Jurkat, Clone E6-1 (cell line): Measurements from ENCODE around the gene ZSCAN1.

Experiments
- DNase-seq: peaks from one replicate; pipeline ENCODE4 v3.0.0-alpha.2; 2011; ENCODE audit warnings: low read depth, low spot score
- H3K4me3 ChIP-seq: 2 replicates; pipeline ENCODE4 v1.5.1; 2011; ENCODE audit warnings: mild to moderate bottlenecking, low read length, control low read depth, moderate library complexity

ZSCAN1 gene

GRCh38 chr19:58060231-58060630 lies 26.4 kb downstream of the ZSCAN1 start:
- no peak for DNase-seq
- no peak overlapping the region for H3K4me3 ChIP-seq

GRCh38 chr19:58063712-58064111 lies 29.9 kb downstream of the ZSCAN1 start:
- DNase-seq, result no peak
- no peak overlapping the region for H3K4me3 ChIP-seq

- no peak for DNase-seq
- no peak overlapping the region for H3K4me3 ChIP-seq
Observed at GRCh38 chr19:58067240-58067912, 33.6 kb downstream of the ZSCAN1 start.

- H3K4me3 ChIP-seq, result no peak overlapping the region
- no peak for DNase-seq
Observed at GRCh38 chr19:58079792-58080191, 46.0 kb downstream of the ZSCAN1 start.

GRCh38 chr19:58083021-58083420 lies 49.2 kb downstream of the ZSCAN1 start:
- no peak for DNase-seq

GRCh38 chr19:58084596-58085347 lies 50.9 kb downstream of the ZSCAN1 start:
- H3K4me3 ChIP-seq, result no peak overlapping the region
- no peak for DNase-seq

More at GRCh38 chr19:58083021-58083420, 49.2 kb downstream of the ZSCAN1 start:
- no peak overlapping the region for H3K4me3 ChIP-seq

- DNase-seq, result no peak
Observed at GRCh38 chr19:58085348-58085875, 51.6 kb downstream of the ZSCAN1 start.

GRCh38 chr19:58086825-58087710 lies 53.2 kb downstream of the ZSCAN1 start:
- H3K4me3 ChIP-seq, result no peak overlapping the region
- DNase-seq, result no peak

More at GRCh38 chr19:58085348-58085875, 51.6 kb downstream of the ZSCAN1 start:
- no peak overlapping the region for H3K4me3 ChIP-seq

GRCh38 chr19:58088521-58089052 lies 54.8 kb downstream of the ZSCAN1 start:
- no peak overlapping the region for H3K4me3 ChIP-seq
- DNase-seq, result no peak

- DNase-seq, result no peak
- no peak overlapping the region for H3K4me3 ChIP-seq
Observed at GRCh38 chr19:58089846-58090245, 56.0 kb downstream of the ZSCAN1 start.

GRCh38 chr19:58091251-58091995 lies 57.6 kb downstream of the ZSCAN1 start:
- H3K4me3 ChIP-seq, result no peak overlapping the region
- DNase-seq, result no peak

- no peak for DNase-seq
- no peak overlapping the region for H3K4me3 ChIP-seq
Observed at GRCh38 chr19:58093071-58093470, 59.2 kb downstream of the ZSCAN1 start.

- DNase-seq, result no peak
- H3K4me3 ChIP-seq, result no peak overlapping the region
Observed at GRCh38 chr19:58095328-58095727, 61.5 kb downstream of the ZSCAN1 start.

GRCh38 chr19:58096884-58097283 lies 63.1 kb downstream of the ZSCAN1 start:
- no peak overlapping the region for H3K4me3 ChIP-seq
- DNase-seq, result no peak

- DNase-seq, result no peak
- peak overlapping the region; percentile 77 for H3K4me3 ChIP-seq
Observed at GRCh38 chr19:58097349-58097748, 63.5 kb downstream of the ZSCAN1 start.

GRCh38 chr19:58097781-58098681 lies 64.2 kb downstream of the ZSCAN1 start, which contains the start of gene ZSCAN18:
Gene ZSCAN18 (minus strand): TSS chr19:58098231. CDS start chr19:58090267, 7,964 bp downstream.
- peak; percentile 91 for DNase-seq
- peak within 1 kb of the TSS; percentile 77 for H3K4me3 ChIP-seq

- H3K4me3 ChIP-seq, result peak overlapping the region; percentile 77
- no peak for DNase-seq
Observed at GRCh38 chr19:58098682-58098998, 64.8 kb downstream of the ZSCAN1 start.
